ENCODE measurements around the gene PBX4.

DNA sequence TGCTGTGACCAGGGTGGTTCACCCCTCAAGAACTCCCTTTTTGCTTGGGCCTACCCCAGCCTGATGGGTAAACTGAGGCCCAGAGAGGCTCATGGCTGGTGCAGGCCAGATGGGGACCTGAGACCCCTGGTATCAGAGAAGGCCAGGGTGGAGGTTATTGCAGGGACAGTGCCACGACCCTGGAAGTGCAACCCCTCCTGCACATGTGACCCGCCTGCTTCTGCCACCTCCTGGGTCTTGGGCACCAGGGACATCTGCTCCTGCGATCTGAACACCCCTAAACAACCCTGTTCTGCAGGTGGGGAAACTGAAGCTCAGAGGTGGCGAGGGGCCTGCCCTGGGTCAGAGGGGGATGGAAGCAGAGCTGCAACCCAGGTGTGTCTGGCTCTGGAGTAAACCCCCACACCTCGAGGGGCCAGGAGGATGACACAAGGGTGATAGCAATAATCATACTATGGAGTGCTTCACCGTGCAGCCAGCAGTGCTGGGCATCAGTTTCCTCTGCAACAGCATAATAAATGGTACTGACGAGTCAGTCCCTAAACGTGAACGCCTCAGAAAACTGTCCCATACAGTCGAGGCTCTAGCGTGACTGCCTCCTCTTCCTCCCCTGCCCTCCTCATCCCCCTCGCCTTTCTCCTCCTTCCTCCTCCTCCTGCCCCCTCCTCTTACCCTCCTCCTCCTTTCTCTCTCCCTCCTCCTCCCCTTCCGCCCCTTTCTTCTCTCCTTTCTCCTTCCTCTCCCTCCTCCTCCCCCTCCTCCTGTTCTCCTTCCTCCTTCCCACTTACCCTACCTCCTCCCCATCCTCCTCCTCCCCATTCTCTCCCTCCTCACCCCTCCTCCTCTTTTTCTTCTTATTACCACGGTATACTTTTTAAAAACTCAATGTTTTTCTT, 85.4 kb downstream of the PBX4 start:
- TF ChIP-seq, protein P1, sequence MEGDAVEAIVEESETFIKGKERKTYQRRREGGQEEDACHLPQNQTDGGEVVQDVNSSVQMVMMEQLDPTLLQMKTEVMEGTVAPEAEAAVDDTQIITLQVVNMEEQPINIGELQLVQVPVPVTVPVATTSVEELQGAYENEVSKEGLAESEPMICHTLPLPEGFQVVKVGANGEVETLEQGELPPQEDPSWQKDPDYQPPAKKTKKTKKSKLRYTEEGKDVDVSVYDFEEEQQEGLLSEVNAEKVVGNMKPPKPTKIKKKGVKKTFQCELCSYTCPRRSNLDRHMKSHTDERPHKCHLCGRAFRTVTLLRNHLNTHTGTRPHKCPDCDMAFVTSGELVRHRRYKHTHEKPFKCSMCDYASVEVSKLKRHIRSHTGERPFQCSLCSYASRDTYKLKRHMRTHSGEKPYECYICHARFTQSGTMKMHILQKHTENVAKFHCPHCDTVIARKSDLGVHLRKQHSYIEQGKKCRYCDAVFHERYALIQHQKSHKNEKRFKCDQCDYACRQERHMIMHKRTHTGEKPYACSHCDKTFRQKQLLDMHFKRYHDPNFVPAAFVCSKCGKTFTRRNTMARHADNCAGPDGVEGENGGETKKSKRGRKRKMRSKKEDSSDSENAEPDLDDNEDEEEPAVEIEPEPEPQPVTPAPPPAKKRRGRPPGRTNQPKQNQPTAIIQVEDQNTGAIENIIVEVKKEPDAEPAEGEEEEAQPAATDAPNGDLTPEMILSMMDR (conservative IDR thresholded peaks at IDR 0.05; ENCODE audit: low read depth in 2 of 2) = no peak
- TF ChIP-seq EZH2phosphoT487 (IDR thresholded peaks at IDR 0.05; ENCODE audit: unreplicated experiment) (no peak), EZH2 (IDR thresholded peaks at IDR 0.05; ENCODE audit: low read depth, unreplicated experiment) (no peak), NANOG (IDR thresholded peaks at IDR 0.05; ENCODE audit: borderline replicate concordance) (no peak), ZNF331 (CRISPR knock-in tag; IDR thresholded peaks at IDR 0.05; ENCODE audit: low read depth) (no peak), POLR2AphosphoS5 (IDR thresholded peaks at IDR 0.05; ENCODE audit: low read depth) (no peak)
- TF ChIP-seq, protein P2, sequence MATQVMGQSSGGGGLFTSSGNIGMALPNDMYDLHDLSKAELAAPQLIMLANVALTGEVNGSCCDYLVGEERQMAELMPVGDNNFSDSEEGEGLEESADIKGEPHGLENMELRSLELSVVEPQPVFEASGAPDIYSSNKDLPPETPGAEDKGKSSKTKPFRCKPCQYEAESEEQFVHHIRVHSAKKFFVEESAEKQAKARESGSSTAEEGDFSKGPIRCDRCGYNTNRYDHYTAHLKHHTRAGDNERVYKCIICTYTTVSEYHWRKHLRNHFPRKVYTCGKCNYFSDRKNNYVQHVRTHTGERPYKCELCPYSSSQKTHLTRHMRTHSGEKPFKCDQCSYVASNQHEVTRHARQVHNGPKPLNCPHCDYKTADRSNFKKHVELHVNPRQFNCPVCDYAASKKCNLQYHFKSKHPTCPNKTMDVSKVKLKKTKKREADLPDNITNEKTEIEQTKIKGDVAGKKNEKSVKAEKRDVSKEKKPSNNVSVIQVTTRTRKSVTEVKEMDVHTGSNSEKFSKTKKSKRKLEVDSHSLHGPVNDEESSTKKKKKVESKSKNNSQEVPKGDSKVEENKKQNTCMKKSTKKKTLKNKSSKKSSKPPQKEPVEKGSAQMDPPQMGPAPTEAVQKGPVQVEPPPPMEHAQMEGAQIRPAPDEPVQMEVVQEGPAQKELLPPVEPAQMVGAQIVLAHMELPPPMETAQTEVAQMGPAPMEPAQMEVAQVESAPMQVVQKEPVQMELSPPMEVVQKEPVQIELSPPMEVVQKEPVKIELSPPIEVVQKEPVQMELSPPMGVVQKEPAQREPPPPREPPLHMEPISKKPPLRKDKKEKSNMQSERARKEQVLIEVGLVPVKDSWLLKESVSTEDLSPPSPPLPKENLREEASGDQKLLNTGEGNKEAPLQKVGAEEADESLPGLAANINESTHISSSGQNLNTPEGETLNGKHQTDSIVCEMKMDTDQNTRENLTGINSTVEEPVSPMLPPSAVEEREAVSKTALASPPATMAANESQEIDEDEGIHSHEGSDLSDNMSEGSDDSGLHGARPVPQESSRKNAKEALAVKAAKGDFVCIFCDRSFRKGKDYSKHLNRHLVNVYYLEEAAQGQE (IDR thresholded peaks at IDR 0.05; ENCODE audit: unreplicated experiment) = no peak

Data from GM23338 (cell line).